ENCODE results near the gene MARCHF10. TPM values are rescaled to one million over a fixed set of nuclear protein-coding genes. Genes with fewer than 3 reads are reported as not detected.

The MARCHF10 gene
- total and polyA plus RNA-seq, 2 of the 13 experiments (the other 11 are each of a cell fraction or from before 2014, with no cell fraction given): not detected

- in situ Hi-C loops (cut with HindIII; ENCODE audit: extremely low pct_ligation_motif_present, low pct_unique_long_range_greater_than_20kb): no loop called here
- no TSS peak for BruUV-seq (replicated peaks)
- FAIRE-seq (no peak), ATAC-seq (no peak; the same call in 2 of the 3 replicates), DNase-seq (ENCODE audit: low spot score) (no peak)
- intact Hi-C loops (cut with micrococcal nuclease; ENCODE audit: unreplicated experiment): no loop called here
- ChIA-PET CTCF (ENCODE audit: low intra/inter-chr PET ratio, low total read pairs) (no interaction called here), POLR2A (no interaction called here)
- H3K4me2 ChIP-seq (ENCODE audit: low read depth, low read length): no peak overlapping the region
- no peaks in the 10 kb centered on the region for H4K20me1 ChIP-seq (ENCODE audit: insufficient read depth, low read length)
- peaks cover 1 to 27% of the 10 kb centered on the region in 2 experiments; a peak in 3 of 5 replicates for H3K27me3 ChIP-seq (ENCODE audit: control insufficient read depth in 1 of 2, insufficient read depth in 2 of 2, low read length in 2 of 2)
- WGBS (ENCODE audit: low lambda C conversion rate): 74% methylated on average over 18 of the region's 36 CpGs
- H3K79me2 ChIP-seq (ENCODE audit: insufficient read depth, low read length): no peaks in the 10 kb centered on the region
- no peak overlapping the region for H3K9ac ChIP-seq (ENCODE audit: insufficient read depth, low read depth, low read length)
- no peaks in the 10 kb centered on the region for H3K36me3 ChIP-seq (replicated peaks in 1 of 2; ENCODE audit: control insufficient read depth in 1 of 2, insufficient read depth in 2 of 2, low read length in 2 of 2)
- H3K4me1 ChIP-seq (ENCODE audit: insufficient read depth, low read length): no peaks in the 10 kb centered on the region
- H3K27ac ChIP-seq (ENCODE audit: extremely low read length, insufficient read depth, low read length): no peak overlapping the region
- no peaks in the 10 kb centered on the region for H3K9me3 ChIP-seq (ENCODE audit: low read length)
- no peak overlapping the region for H3K4me3 ChIP-seq (replicated peaks in 1 of 3; ENCODE audit: insufficient read depth in 1 of 3, low read depth in 2 of 3, low read length in 3 of 3)
- TF ChIP-seq SETDB1 (CRISPR knock-in tag; IDR thresholded peaks at IDR 0.05; ENCODE audit: borderline replicate concordance) (no peak), STAT5B (CRISPR knock-in tag; IDR thresholded peaks at IDR 0.05) (no peak), SOX6 (IDR thresholded peaks at IDR 0.05) (no peak), SOX6 (CRISPR knock-in tag; IDR thresholded peaks at IDR 0.05) (no peak)
- H2AFZ ChIP-seq (ENCODE audit: low read length): no peak overlapping the region
These were observed 127.5 kb downstream of the MARCHF10 start for GRCh38 chr17:62680541-62681052.

- Histone ChIP-seq H3K9ac (ENCODE audit: insufficient read depth, low read depth, low read length) (no peak overlapping the region), H3K9me3 (ENCODE audit: low read length) (no peaks in the 10 kb centered on the region), H4K20me1 (ENCODE audit: insufficient read depth, low read length) (no peaks in the 10 kb centered on the region), H3K27me3 (ENCODE audit: control insufficient read depth in 1 of 2, insufficient read depth in 2 of 2, low read length in 2 of 2) (peaks cover 1 to 33% of the 10 kb centered on the region in 2 experiments; a peak in 3 of 5 replicates), H3K4me3 (replicated peaks in 1 of 3; ENCODE audit: insufficient read depth in 1 of 3, low read depth in 2 of 3, low read length in 3 of 3) (no peak overlapping the region), H3K4me1 (ENCODE audit: insufficient read depth, low read length) (no peaks in the 10 kb centered on the region), H3K36me3 (replicated peaks in 1 of 2; ENCODE audit: control insufficient read depth in 1 of 2, insufficient read depth in 2 of 2, low read length in 2 of 2) (no peaks in the 10 kb centered on the region), H3K79me2 (ENCODE audit: insufficient read depth, low read length) (no peaks in the 10 kb centered on the region), H3K4me2 (ENCODE audit: low read depth, low read length) (no peak overlapping the region), H3K27ac (ENCODE audit: extremely low read length, insufficient read depth, low read length) (no peak overlapping the region), H2AFZ (ENCODE audit: low read length) (no peak overlapping the region)
- FAIRE-seq (no peak), ATAC-seq (no peak), DNase-seq (ENCODE audit: low spot score) (no peak)
- intact Hi-C loops (cut with micrococcal nuclease; ENCODE audit: unreplicated experiment): no loop called here
- POLR2A ChIA-PET: no interaction called here
- no TSS peak for BruUV-seq (replicated peaks)
- CTCF ChIA-PET (ENCODE audit: low intra/inter-chr PET ratio, low total read pairs): no interaction called here
- in situ Hi-C loops (cut with HindIII; ENCODE audit: extremely low pct_ligation_motif_present, low pct_unique_long_range_greater_than_20kb): no loop called here
- 69% methylated on average over 36 of the region's 37 CpGs for WGBS (ENCODE audit: low lambda C conversion rate)
- TF ChIP-seq HNRNPH1 (optimal IDR thresholded peaks at IDR 0.05; ENCODE audit: low read depth, low read length) (no peak), SIX1 (CRISPR knock-in tag; IDR thresholded peaks at IDR 0.05; ENCODE audit: borderline replicate concordance) (no peak), SYNCRIP (IDR thresholded peaks at IDR 0.05; ENCODE audit: insufficient read depth, low read depth, low read length) (no peak), WIZ (CRISPR knock-in tag; IDR thresholded peaks at IDR 0.05) (no peak), ZNF570 (CRISPR knock-in tag; IDR thresholded peaks at IDR 0.05; ENCODE audit: borderline replicate concordance) (no peak), THAP9 (CRISPR knock-in tag; IDR thresholded peaks at IDR 0.05; ENCODE audit: borderline replicate concordance) (no peak), ZC3H13 (CRISPR knock-in tag; IDR thresholded peaks at IDR 0.05) (no peak), ZNF850 (CRISPR knock-in tag; conservative IDR thresholded peaks at IDR 0.05) (no peak), SNAI1 (CRISPR knock-in tag; IDR thresholded peaks at IDR 0.05; ENCODE audit: borderline replicate concordance) (no peak), GTF3A (CRISPR knock-in tag; conservative IDR thresholded peaks at IDR 0.05) (no peak), ZNF660 (CRISPR knock-in tag; IDR thresholded peaks at IDR 0.05; ENCODE audit: borderline replicate concordance, low read depth) (no peak), ZNF878 (CRISPR knock-in tag; IDR thresholded peaks at IDR 0.05) (no peak), ZNF777 (CRISPR knock-in tag; IDR thresholded peaks at IDR 0.05) (no peak), NKX3-1 (CRISPR knock-in tag; IDR thresholded peaks at IDR 0.05) (no peak)
These were observed 128.2 kb downstream of the MARCHF10 start for GRCh38 chr17:62679866-62680377.
